GM19397 (cell line): ENCODE measurements around the gene OXER1.

Experiments
- ATAC-seq: cut with Tn5 transposase; IDR thresholded peaks from one replicate; pipeline ENCODE4 v1.9.1; 2021; ENCODE audit warnings: mild to moderate bottlenecking, moderate library complexity; ENCODE audit not compliant: unreplicated experiment

Gene OXER1, protein sequence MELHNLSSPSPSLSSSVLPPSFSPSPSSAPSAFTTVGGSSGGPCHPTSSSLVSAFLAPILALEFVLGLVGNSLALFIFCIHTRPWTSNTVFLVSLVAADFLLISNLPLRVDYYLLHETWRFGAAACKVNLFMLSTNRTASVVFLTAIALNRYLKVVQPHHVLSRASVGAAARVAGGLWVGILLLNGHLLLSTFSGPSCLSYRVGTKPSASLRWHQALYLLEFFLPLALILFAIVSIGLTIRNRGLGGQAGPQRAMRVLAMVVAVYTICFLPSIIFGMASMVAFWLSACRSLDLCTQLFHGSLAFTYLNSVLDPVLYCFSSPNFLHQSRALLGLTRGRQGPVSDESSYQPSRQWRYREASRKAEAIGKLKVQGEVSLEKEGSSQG

DNA sequence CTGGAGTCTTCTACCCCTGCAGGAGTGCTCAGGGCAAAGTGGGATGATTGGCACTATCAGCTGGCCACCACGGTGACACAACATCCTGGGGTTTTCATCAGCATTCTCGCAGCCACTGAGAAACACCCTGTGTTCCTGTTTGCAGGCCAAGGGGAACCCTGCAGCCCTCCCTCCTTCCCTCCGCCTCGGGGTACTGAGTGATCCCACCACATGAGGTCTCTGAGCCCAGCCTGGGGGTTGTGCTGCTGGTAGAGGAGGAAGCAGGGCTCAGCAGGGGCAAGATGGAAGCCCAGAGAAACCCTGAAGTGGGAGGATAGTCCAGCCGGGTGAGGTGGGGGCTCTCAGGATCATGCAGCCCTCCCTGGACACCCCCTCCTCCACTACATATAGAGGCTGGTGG, at the start of gene OXER1:
Gene OXER1, minus strand, starts transcription at position 40 of the 400 bp plus-strand sequence. CDS start 73 bp downstream, outside the sequence.
- ATAC-seq = no peak

DNA sequence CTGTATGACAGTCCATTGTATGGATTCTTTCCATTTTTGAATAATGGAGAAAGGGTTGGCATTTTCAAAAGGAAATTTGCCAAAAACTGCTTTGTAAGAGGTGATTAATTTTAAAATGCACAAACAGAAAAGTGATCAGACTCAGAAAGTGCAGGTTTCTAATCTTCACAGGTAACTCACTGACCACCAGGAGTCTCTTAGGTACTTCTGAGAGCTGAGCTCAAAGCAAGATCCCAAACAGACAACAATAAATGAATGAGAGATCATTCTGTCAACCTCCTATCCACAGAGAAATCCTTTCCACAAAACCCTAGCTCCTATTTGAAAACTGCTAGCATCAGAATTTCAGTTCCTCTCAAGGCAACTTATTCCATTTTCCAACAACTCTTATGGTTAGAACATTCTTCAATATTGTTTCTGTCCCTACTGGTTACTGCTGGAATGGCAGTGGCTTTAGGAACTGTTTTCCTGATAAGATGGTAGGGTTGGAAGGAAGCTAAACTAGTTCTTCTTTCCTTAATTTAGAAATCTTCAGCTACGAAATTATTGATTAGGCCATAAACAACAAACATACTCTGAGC, 49.1 kb upstream of the OXER1 start:
- no peak for ATAC-seq

- ATAC-seq = peak; percentile 5
Observed at GRCh38 chr2:42810971-42811811, 47.3 kb upstream of the OXER1 start.

DNA sequence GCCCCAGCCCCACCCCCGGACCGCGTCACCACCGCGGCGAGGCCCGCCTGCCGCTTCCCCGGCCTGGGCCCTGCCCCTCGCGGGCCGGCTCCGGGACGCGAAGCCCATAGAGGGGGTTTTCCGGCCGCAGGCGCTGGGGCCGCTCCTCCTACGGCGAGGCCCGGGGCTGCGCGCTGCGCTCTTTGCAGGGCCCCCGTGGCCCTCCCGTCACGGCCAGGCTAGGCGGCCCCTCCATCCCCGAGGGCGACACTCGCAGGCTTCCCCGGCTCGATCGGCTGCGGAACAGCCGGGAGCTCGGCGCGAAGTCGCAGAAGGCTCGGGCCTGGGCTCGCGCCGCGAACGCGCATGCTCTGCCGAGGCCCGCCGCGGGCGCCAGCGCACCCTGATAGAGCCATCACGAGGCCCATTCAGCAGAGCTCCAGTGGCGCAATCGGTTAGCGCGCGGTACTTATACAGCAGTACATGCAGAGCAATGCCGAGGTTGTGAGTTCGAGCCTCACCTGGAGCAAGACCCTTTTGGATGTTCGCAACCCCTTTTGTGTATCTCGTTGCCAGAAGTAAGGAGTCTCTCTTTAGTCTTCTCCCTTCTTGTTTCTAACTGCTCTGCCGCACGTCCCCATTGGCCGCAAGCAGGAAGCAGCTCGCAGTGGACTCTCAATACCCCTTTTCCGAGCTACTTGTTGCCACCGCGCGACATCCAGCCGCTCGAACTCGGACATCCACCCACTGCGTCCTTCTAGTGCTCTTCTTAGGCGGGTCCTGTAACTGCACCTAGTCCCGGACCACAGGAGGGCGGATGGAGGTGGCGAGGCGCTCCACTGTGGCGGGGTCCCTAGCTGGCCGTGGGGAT, 46.4 kb upstream of the OXER1 start:
- ATAC-seq = peak; percentile 77

DNA sequence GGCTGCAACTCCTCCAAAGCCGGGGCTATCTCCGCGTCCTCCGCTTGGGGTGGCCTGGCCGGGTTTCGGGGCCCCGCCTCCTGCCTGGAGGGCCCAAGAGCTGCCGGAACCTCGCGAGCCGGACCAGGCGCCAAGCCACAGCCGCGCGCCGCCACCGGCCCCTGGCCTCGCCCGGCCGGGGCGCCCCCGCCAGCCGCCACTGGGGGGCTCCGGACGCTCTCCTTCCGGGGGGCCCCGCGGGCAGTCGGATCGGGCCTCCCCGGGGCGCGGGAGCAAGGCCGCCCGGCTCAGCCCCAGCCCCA, 45.8 kb upstream of the OXER1 start:
- ATAC-seq = no peak

- no peak for ATAC-seq
Observed at GRCh38 chr2:42809131-42809818, 45.3 kb upstream of the OXER1 start.

- no peak for ATAC-seq
Observed at GRCh38 chr2:42808301-42808700, 44.4 kb upstream of the OXER1 start.

- no peak for ATAC-seq
Observed at GRCh38 chr2:42806786-42807185, 42.9 kb upstream of the OXER1 start.

GRCh38 chr2:42804891-42805290, 41.0 kb upstream of the OXER1 start:
- no peak for ATAC-seq

DNA sequence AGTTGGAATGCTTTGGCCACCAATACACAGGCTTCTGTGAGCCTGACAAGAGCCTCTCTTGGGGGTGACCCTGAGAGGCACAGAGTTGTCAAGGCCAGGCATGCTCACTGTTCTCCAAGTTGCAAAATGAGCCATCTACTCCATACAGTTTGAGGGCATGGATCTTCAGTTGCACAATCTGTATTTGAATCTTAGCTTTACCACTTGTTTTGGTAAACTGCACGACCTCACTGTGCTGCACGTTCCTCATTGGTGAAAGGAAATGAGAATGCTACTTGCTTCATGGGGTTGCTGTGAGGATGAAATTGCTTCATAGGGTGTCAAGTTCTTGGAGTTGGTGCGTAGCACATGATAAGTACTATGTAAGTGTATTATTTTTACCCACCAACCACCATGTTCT, 40.4 kb upstream of the OXER1 start:
- no peak for ATAC-seq

GRCh38 chr2:42802150-42802549, 38.2 kb upstream of the OXER1 start:
- ATAC-seq = no peak

- ATAC-seq = no peak
Observed at GRCh38 chr2:42801381-42801780, 37.4 kb upstream of the OXER1 start.

GRCh38 chr2:42800981-42801380, 37.0 kb upstream of the OXER1 start:
- ATAC-seq = no peak

- ATAC-seq = no peak
Observed at GRCh38 chr2:42800461-42800962, 36.6 kb upstream of the OXER1 start.

DNA sequence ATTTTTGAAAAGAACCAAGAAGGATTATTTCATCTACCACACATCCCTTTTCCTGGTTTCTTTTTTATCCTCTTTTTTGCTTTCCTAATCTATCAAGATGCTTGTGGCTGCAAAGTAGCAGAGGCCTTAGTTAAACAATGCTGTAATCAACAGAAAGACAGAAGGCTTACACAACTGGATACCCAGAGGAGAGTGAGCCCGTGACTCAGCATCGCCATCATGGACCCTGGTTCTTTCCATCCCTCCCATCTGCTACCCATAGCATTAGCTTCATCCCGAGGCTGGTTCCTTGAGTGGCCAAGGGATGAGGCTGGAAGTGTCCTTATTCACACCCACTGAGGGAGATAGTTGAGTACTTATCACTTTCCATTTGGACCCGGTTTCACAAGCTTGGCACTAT, 35.9 kb upstream of the OXER1 start:
- ATAC-seq = no peak

GRCh38 chr2:42797281-42797680, 33.3 kb upstream of the OXER1 start:
- ATAC-seq = no peak

GRCh38 chr2:42796427-42797248, 32.7 kb upstream of the OXER1 start:
- no peak for ATAC-seq

DNA sequence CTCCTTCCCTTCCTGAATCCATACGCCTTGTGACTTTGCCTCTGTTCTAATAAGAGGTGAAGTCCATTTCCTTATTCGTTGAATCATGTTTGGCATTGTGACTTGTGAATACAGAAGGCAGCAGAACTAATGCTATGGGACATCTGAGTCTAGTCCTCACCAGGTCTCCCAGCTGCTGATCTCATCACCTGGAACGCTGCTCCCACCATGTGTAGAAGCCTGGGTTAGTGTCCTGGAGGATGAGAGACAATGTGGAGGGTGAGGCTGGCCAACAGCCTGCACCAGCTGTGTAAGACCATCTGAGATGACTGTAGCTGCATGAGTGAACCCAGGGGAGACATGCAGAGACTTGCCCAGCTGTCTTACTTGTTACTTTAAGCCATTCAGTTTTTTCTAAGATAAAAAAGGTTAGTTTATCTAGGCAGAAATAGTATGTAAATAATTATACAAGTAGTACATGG, 31.9 kb upstream of the OXER1 start:
- ATAC-seq = no peak

GRCh38 chr2:42795275-42795674, 31.3 kb upstream of the OXER1 start:
- ATAC-seq = no peak
